HG03108 (cell line): ENCODE data around the gene SNTG2.

Experiments used
- ATAC-seq: cut with Tn5 transposase; IDR thresholded peaks from one replicate; pipeline ENCODE4 v1.9.1; 2021; ENCODE audit warnings: moderate library complexity; ENCODE audit not compliant: unreplicated experiment

SNTG2 gene

DNA sequence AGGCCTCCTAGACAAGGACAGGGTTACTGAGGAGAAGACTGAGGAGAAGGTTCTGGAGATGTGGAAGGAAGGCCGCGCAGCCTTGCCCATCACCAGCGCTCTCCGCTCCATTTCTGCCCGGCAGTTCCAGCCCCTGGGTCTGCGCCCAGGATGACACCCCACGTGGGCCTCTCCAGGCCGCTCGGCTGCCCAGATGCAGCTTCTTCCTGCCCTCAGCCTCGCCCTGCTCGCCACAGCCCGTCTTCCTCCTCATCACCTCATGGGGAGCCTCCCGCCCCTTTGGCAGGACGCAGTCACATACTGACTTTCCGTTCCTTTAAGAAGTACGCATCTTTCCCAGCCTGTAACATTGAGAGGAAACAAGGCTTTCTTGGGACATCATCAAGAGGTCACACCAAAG, 37.1 kb downstream of the SNTG2 start:
- no peak for ATAC-seq

GRCh38 chr2:989781-990467, 39.3 kb downstream of the SNTG2 start:
- ATAC-seq: no peak

DNA sequence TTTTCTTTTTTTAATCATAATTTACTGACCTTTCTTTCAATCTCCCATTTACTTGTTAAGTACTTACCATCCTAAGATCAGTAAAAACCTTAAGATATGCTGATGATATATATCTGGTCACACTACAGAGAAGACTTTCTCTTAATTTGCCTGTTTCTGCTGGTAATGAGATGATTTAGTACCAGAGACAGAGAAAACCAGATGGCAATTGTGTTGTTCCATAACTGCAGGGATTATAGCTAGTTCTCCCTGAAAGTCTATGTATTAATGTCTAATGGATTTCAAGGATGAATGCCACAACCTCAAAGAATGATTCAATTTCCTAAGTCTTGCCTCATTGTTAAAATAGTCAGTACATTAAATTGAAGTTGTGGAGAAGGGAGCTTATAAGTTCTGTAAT, 40.3 kb downstream of the SNTG2 start:
- no peak for ATAC-seq

- ATAC-seq: no peak
These were observed 51.7 kb downstream of the SNTG2 start for GRCh38 chr2:1002350-1002749.

DNA sequence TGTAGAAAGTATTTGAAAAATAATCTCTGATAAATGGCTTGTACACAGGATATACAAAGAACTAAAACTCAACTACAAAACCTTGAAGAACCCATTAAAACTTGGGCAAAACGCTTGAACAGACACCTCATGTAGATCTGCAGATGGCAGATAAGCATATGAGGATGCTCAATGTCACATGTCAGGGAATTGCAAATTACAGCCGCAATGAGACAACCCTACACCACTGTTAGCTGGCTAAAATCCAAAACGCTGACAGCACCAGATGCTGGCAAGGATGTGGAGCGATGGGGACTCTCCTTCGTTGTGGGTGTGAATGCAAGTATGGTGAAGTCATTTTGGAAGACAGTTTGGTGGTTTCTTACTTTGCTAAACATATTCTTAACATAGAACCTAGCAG, 53.7 kb downstream of the SNTG2 start:
- ATAC-seq: no peak

GRCh38 chr2:1010415-1010930, 59.8 kb downstream of the SNTG2 start:
- ATAC-seq: no peak

GRCh38 chr2:1011006-1011405, 60.4 kb downstream of the SNTG2 start:
- ATAC-seq: no peak

GRCh38 chr2:1011985-1012384, 61.3 kb downstream of the SNTG2 start:
- ATAC-seq: no peak

- no peak for ATAC-seq
These were observed 64.2 kb downstream of the SNTG2 start for GRCh38 chr2:1014802-1015201.

GRCh38 chr2:1016500-1016899, 65.9 kb downstream of the SNTG2 start:
- ATAC-seq: no peak

DNA sequence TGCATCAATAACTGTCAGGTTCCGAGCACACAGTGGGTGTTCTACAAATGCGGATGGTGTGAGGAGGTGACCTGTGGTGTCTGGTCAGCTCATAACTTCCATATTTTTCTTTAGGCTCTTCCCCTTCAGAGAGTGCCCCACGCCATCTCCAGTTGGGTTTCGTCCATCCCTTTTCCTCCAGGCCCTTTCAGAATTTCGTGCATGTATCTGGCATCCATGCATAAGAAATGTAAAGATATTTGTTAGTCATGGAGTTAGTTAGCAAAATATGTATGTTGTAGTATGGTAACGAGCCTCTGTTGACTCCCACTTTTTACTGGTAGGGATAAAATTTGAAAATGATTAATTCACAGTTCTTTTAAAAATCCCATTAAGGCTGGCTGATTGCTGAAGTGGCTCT, 67.2 kb downstream of the SNTG2 start:
- no peak for ATAC-seq

DNA sequence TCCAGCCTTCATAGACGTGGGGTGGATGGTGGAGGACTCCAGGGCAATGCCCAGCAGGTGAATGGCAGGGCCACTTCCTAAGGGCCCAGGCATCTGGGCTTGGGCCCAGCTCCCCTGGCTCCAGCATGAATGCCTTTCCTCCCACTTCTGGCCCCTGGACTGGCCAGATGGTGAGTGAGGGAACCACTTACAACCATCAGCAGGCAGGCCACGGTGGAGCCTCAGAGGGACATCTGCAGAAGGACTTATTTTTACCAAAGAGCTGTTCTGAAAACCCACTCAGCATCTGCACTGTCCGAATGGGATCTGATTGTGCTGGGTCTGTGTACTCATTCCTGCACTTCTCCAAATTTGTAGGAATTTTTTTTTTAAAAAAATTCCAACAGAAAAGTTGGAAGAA, 69.6 kb downstream of the SNTG2 start:
- ATAC-seq: no peak

DNA sequence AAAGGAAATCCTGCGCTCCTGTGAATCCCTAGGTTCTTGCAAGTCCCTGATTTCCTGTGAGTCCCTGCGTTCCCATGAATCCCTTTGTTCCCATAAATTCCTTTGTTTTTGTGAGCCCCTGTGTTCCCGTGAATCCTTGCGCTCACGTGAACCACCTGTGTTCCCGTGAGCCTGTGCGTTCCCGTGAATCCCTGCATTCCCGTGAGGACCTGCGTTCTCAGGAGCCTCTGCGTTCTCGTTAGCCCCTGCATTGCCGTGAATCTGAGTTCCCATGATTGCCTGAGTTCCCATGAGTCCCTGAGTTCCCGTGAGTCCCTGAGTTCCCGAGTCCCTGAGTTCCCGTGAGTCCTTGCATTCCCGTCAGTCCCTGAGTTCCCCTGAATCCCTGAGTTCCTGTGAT, 71.5 kb downstream of the SNTG2 start:
- no peak for ATAC-seq

DNA sequence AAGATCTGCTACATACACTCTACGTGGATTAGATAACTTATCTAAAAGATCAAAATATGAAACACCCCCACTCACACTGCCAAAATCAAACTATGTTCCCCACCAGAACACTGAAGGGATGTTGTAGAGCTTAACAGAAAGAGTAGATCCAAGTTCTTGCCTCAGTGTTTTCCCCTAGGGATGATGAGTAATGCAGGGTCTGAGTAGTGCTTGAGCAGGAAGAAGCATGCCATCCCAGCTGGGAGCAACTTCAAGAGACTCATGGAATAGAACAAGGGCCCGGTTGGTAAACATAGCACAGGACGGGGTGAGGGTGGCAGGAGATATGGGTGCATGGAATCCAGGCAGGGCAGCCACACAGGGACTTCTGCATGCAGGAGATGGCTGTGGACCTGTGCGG, 74.3 kb downstream of the SNTG2 start:
- no peak for ATAC-seq

DNA sequence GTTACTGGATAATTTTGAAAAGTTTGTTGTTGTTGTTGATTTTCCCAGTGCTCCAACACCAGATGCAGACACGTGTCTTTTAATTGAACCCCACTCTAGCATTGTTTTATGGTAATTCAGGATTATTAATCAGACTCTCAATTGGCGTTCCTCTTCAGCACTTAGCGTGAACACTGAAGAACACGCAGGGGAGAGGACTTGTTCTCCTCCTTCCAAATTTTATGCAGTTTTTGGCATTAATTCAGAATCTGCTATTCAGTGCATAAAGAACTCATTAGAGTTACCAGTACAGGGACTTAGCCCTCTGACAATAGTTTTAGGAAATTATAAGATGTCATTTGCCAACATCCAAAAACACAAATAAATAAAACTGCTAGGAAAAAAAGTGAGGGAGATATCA, 75.5 kb downstream of the SNTG2 start:
- no peak for ATAC-seq

GRCh38 chr2:1028831-1029230, 78.2 kb downstream of the SNTG2 start:
- no peak for ATAC-seq

GRCh38 chr2:1032030-1032429, 81.4 kb downstream of the SNTG2 start:
- no peak for ATAC-seq

DNA sequence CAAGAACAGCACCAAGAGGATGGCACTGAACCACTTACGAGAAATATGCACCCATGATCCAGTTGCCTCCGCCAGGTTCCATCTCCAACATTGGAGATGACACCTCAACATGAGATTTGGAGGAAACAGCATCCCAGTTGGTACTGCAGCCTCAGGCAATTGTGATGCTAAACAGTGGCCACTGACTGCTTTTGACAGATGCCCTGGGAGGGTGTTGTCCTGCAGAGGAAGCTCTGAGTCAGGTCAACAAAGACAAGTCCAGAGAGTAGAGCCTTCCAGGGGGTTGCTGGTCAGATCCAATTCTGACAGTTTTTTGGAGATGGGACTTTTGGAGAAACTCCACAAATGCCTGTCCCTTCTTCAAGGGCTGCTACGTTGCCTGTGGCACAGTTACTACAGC, 82.4 kb downstream of the SNTG2 start:
- ATAC-seq: no peak

GRCh38 chr2:1037066-1037465, 86.4 kb downstream of the SNTG2 start:
- ATAC-seq: no peak

GRCh38 chr2:1039549-1039948, 88.9 kb downstream of the SNTG2 start:
- ATAC-seq: no peak

GRCh38 chr2:1041012-1041805, 90.6 kb downstream of the SNTG2 start:
- no peak for ATAC-seq

DNA sequence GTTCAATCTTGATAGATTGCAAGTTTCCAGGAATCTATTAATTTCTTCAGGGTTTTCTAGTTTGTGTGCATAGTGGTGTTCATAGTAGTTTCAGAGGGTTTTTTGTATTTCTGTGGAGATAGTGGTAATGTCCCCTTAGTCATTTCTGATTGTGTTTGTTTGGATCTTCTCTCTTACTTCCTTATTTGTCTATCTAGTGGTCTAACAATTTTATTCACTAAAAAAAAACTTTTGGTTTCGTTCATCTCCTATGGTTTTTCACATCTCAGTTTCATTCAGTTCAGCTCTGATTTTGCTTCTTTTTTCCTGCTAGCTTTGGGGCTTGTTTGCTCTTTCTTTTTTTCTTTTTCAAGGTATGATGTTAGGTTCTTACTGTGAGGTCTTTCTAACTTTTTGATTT, 94.5 kb downstream of the SNTG2 start:
- no peak for ATAC-seq
